SU-DHL-6 (cell line): ENCODE data around the gene SUCLG1.

ENCODE experiments used
- EZH2phosphoT487 ChIP-seq: fragments of 200-600 bp; sonication (generic), shearing (Covaris generic); conservative IDR thresholded peaks from 2 replicates; pipeline ENCODE4 v1.6.1; 2018; ENCODE audit warnings: mild to moderate bottlenecking, antibody characterized with exemption, low read length, moderate library complexity, mixed read lengths
- TF ChIP-seq, protein P1 (sequence below): fragments of 200-600 bp; sonication (generic); IDR thresholded peaks from one replicate; pipeline ENCODE4 v1.5.1; 2017; ENCODE audit warnings: antibody characterized with exemption, mild to moderate bottlenecking, low read length, moderate library complexity; ENCODE audit not compliant: insufficient read depth, poor library complexity, severe bottlenecking

DNA sequence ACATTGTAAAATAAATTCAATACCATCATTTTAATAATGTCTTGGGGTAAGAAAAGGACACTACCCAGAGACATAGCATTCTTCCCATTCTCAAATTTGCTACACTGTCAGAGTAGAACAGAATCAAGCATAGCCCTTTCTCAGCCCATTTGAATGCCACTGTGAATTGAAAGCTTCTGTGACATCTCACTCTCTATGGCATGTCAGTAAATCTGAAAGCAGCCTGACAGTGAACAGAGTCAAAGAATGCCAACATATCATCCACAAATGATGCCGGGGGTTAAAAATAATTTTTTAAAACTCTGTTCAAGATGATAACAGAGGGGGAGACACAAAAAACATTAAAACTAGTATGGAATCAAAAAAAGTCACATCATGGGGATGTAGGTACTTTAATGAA is 17.6 kb downstream of the SUCLG1 start:
- TF ChIP-seq, protein P1, sequence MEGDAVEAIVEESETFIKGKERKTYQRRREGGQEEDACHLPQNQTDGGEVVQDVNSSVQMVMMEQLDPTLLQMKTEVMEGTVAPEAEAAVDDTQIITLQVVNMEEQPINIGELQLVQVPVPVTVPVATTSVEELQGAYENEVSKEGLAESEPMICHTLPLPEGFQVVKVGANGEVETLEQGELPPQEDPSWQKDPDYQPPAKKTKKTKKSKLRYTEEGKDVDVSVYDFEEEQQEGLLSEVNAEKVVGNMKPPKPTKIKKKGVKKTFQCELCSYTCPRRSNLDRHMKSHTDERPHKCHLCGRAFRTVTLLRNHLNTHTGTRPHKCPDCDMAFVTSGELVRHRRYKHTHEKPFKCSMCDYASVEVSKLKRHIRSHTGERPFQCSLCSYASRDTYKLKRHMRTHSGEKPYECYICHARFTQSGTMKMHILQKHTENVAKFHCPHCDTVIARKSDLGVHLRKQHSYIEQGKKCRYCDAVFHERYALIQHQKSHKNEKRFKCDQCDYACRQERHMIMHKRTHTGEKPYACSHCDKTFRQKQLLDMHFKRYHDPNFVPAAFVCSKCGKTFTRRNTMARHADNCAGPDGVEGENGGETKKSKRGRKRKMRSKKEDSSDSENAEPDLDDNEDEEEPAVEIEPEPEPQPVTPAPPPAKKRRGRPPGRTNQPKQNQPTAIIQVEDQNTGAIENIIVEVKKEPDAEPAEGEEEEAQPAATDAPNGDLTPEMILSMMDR = no peak
- TF ChIP-seq EZH2phosphoT487 = no peak
